Measurements from ENCODE around the gene DPT. TPM values are rescaled to one million over a fixed set of nuclear protein-coding genes. Genes with fewer than 3 reads are reported as not detected.

Gene DPT
- total RNA-seq, 1 experiment from 2014 or later = not detected

- Histone ChIP-seq H3K27ac (ENCODE audit: low read depth, low read length) (no peak overlapping the region), H2AFZ (ENCODE audit: low read depth, low read length, poor library complexity, severe bottlenecking) (no peak overlapping the region), H3K9me3 (ENCODE audit: control insufficient read depth in 1 of 2, insufficient read depth in 1 of 2, low read depth in 1 of 2, low read length in 2 of 2) (no peaks in the 10 kb centered on the region), H3K4me3 (replicated peaks in 1 of 2; ENCODE audit: low read depth in 1 of 2, low read length in 2 of 2) (no peak overlapping the region), H3K4me2 (ENCODE audit: low read length) (no peak overlapping the region), H4K20me1 (ENCODE audit: insufficient read depth) (no peaks in the 10 kb centered on the region), H3K79me2 (ENCODE audit: insufficient read depth, low read length) (no peaks in the 10 kb centered on the region), H3K9me2 (ENCODE audit: insufficient read depth) (no peaks in the 10 kb centered on the region), H3K4me1 (ENCODE audit: control insufficient read depth in 1 of 2, insufficient read depth in 2 of 2, low read length in 2 of 2) (peaks cover 0 to 9% of the 10 kb centered on the region in 2 experiments; a peak in 2 of 4 replicates), H3K36me3 (ENCODE audit: control insufficient read depth in 1 of 2, insufficient read depth in 2 of 2, low read length in 2 of 2) (no peaks in the 10 kb centered on the region), H3K27me3 (ENCODE audit: insufficient read depth, low read length) (no peaks in the 10 kb centered on the region), H3K9ac (ENCODE audit: low read length) (no peak overlapping the region)
- DNase-seq (ENCODE audit: low read depth, low spot score) = no peak
- intact Hi-C loops (cut with micrococcal nuclease) = no loop called here
- TF ChIP-seq REST (IDR thresholded peaks at IDR 0.05; ENCODE audit: low read depth) (no peak), ZBTB33 (IDR thresholded peaks at IDR 0.05; ENCODE audit: extremely low read depth, insufficient replicate concordance, low read length) (no peak), ZFX (IDR thresholded peaks at IDR 0.05) (no peak), ELF1 (IDR thresholded peaks at IDR 0.05; ENCODE audit: borderline replicate concordance, low read depth) (no peak), CEBPB (IDR thresholded peaks at IDR 0.05; ENCODE audit: low read depth) (no peak), POLR2A (IDR thresholded peaks at IDR 0.05; ENCODE audit: borderline replicate concordance, extremely low read depth, insufficient read depth, insufficient read length) (no peak), MAX (IDR thresholded peaks at IDR 0.05) (no peak), SRF (IDR thresholded peaks at IDR 0.05; ENCODE audit: low read depth) (no peak), EGR1 (IDR thresholded peaks at IDR 0.05; ENCODE audit: low read depth) (no peak), ZNF274 (IDR thresholded peaks at IDR 0.05; ENCODE audit: low read depth, low read length) (no peak)
- ChIA-PET POLR2A (no interaction called here), CTCF (no interaction called here), RAD21 (ENCODE audit: low non-redundant PET in 1 of 2, low total read pairs in 2 of 2, uncharacterized antibody in 2 of 2, unreplicated experiment in 2 of 2) (no interaction called here)
- no peak for ATAC-seq
- BruUV-seq (replicated peaks) = no TSS peak
Measured at GRCh38 chr1:168708698-168709404, 20.2 kb downstream of the DPT start.

Measured in HCT116 (cell line).